T-helper 1 cell (primary cell): ENCODE results near the gene NHLRC2.
"Not testable (repeated sequence)": the region's sequence is repeated elsewhere in the genome, so short reads cannot be mapped to it uniquely, and the experiment has no call there.

Experiments used
- DNase-seq, 5 donors: peaks; one replicate each; pipeline ENCODE4 v3.0.0-alpha.2; 2012 to 2020

The NHLRC2 gene

DNA sequence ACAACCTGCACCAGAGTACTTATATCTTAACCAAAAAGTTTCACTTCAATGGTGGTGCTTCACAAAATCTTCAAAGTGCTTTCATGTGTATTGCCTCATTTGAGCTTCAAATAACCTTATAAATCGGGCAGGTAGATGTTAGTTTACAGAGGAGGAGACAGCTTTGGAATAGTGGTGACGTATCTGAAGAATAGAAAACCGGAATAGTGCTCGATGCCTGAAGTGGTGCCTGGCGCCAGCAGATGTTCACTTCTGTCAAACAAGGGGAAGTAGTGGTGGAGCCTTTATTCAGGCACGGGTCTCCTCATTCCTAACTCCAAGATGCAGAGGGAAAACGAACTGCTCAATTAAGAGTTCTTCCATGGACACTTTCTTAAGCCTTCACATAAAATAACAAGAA lies 58.1 kb downstream of the NHLRC2 start:
- DNase-seq: no peak

DNA sequence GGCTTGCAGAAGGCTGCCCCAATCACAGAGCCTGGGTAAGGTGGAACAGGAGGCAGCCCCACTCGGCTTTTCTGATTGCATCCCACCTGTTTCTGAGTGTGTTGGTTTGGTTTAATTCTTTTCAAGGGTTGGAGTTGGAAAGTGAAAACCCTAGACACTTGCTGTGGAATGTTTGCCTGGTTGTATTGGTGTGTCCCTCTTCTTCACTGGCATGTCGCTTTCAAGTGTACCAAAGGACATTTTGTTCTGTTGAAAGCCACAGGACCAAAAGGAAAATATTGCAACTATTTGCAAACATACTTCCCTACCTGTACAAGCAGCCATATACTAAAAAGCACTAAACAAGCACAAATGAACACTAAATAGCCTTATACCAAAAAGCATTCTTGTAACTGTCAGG lies 60.5 kb downstream of the NHLRC2 start:
- DNase-seq: no peak

DNA sequence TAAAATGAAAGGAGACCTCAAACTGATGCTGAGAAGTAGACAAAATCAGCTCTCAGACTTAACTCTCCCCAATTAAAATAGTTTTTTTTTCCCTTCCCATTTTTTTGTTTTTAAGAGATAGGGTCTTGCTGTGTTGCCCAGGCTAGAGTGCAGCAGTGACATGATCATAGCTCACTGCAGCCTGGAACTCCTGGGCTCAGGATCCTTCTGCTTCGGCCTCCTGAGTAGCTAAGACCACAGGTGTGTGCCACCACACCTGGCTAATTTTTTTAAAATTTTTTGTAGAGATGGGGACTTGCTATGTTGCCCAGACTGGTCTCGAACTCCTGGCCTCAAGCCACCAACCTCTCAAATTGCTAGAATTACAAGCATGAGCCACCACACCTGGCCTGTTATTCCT lies 61.1 kb downstream of the NHLRC2 start:
- DNase-seq: no peak

DNA sequence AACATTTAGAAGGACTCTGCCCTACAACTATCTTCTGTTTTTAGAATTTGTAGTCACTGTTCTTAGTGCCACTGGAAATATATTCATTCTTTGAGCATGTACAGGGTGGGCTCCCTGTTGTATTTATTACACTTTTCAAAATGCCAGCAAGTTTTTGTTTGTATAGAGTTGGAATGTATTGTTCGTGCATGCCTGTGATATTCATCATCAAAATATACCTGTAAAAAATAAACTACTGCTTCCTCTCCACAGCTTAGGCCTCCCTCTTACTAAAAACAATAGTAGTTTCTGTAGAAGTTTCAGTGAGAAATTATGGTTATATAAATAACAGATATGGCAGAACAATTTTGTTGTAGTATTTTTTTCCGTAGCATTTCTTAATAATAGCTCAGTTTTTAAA lies 61.6 kb downstream of the NHLRC2 start:
- DNase-seq: no peak

DNA sequence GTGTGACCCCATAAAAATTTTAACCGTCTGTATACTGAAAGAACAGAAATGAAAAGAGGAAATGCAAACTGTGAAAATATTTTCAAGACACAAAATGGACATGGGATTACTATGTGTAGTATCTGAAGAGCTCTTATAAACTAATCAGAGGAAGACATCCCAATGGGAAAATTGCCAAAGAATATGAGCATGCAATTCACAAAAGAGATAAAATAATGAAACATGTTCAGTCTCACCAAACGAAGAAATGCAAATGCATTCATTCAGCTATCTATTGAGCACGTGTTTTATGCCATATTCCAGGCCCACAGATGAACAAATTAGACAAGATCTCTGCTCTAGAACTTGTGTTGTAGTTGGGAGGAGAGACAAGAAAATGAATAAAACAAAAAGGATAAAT lies 63.2 kb downstream of the NHLRC2 start:
- DNase-seq: no peak

DNA sequence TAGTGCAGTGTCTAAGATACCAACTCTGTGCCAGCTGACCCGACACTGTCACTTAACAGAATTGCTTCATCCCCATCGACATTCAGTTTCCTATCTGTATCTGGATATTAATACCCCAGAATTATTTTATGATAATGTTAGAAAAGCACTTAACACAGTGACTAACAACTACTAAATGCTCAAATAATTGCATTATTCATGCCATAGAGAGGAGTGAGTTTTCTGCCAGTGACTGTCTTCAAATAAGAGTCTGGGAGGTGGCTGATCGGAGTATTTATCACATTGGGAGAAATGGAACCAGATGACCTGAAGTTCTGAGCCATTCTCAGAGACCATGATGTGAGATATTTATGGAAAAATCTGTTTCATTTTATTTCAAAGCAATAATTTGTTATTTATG lies 65.7 kb downstream of the NHLRC2 start:
- no peak for DNase-seq

DNA sequence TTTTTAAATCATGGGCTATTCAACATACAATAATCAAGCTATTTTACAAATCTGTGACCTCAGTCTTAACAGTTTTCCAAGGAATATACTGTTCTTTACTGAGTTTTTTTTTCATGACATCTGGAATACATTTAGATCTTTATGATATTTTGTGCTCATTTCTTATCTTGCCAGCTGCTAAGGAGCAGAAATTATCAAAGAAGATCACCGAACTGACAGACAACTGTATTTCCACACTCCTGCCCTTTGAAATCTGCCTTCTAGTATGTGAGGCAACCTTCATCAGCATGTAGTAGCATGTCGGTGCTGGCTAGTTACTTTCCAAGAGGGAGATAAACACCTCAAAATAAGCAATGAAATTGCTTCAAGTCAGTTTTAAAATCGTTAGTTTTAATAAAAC lies 66.4 kb downstream of the NHLRC2 start:
- no peak for DNase-seq

DNA sequence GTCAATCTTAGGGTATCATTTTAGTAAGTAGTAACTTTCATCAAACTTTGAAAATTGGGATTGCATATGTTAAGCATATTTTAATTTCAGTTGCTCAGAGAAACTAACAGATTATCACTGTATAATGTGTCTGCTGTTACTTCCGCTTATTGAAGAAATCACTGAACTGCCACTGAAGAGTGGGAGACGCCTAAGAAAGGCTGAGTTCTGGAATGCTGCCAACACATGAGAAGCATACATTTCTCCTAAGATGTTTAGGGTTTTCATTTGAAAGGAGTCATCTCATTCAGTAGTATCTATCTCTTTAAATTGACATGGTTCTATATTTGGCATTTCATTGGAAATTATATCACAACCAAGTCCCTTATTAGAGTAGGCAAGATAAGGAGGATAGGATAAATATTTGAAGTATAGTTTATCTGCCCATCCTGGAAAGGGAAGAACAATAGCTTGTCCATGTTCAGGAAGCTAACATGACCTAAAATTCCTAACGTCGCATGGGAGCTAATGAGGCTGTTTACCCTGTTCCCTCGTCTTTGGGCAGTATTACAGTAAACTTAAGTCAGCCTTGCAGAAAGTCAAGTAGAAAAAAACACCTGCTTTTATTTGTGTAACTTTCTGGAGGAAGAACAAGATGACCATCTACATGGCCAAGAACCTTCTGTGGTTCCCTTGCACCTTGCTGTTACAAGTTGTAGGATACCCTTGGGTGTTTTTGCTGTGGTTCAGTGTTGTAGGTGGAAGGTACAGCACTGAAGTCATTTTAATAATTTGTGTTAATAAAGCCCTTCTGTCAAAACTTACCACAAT lies 67.3 kb downstream of the NHLRC2 start:
- no peak for DNase-seq

DNA sequence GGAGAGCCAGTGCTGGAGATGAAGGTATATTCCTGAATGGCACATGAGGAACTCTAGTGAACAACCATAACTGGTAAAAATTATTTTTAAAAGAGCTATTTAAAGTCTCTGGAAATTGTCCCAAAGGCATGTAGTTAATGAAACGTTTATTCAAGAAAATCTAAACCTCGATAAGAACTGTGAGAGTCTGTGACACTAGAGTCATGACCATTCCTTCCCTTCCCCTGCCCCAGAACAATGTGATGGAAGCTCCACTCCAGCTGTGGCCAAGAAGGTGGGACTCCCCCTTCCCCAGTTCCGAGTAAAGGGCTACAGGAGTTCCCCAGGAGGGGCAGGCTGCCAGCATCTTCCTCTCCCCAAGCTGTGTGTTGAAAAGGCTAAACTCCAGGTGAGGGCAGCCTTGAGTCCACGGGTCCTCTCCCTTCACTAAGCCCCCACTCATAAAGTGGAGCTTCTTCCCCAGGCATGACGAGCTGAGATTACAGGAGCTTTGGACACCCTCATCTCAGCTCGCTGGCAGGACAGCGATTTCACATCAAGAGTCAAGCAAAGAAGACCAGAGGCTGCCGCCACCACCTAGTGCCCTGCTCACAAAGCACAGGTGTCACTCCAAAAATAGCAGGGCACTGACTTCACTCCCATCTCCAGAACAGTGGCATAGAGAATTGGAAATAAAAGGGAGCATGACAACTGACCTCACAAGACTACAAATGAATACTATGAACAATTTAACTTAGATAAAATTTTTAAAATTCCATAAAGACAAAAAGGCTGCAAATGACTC lies 68.5 kb downstream of the NHLRC2 start:
- DNase-seq: no peak

DNA sequence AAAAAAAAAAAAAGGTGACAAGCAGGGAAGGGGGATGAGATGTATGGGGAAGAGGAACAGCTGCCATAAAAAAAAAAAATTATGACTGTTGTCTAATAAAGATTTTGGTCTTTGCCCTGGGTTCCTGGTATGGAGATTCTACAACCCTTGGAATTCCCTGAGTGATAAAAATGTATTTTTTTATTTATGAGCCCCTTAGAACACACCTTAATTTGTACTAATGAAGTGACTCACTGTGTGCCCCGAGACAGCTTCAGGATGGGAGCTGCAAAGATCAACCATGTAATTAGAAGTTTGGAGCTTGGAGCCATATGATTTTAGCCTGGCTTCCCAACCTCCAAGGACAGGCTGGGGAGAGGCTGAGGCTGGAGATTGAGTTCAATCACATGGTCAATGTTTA lies 69.7 kb downstream of the NHLRC2 start:
- DNase-seq: no peak

DNA sequence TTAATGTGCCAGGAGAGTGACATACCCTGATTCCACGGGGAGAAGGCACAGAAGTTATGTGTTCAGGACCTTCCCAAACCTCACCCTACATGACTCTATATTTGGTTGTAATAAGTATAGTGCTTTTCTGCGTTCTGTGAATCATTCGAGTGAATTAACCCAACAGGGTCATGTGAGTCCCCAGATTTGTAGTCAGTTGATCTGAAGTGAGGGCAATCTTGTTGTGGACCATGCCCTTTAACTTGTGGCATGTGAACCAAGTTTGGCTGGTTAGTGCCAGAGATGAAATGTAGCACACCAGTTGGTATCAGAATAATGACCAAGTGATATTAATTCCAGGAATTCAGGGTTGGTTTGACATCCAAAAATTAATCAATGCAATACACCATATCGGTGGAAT lies 70.2 kb downstream of the NHLRC2 start:
- no peak for DNase-seq

DNA sequence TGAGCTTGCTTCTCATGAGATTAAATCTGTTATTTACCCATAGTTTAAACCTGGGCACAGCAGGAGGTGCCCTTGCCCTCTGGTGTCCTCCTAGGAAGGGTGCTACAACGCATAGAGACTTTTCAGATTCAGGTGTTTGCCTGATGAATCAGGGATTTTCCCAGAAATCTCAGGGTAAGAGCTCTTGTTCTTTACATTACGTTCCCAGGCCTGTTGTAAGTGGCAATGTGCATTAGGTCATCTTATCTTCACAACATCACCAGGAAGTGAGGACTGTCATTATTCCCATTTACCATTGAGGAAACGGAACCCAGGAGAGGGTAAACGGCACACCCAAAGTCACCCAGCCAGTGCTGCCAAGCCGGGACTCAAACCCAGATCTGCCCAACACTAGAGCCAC lies 73.0 kb downstream of the NHLRC2 start:
- no peak for DNase-seq

DNA sequence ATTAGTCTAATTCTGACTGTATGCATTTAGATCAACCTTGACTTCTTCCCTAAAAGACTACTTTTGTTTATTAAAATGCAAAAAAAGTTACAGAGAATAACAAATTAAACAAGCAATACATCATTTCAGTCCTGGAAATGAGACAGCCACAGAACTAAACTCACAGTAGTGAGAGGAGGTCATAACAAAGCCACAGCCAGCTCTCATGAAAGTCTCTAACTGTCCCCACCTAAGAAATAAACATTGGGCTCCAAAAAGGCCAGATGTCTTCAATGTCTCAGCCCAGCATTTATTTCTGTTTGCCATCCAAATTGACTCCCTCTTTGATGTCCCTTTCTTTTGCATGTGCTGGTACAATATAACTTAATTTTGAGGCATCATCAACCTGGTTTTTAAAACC lies 74.4 kb downstream of the NHLRC2 start:
- no peak for DNase-seq

DNA sequence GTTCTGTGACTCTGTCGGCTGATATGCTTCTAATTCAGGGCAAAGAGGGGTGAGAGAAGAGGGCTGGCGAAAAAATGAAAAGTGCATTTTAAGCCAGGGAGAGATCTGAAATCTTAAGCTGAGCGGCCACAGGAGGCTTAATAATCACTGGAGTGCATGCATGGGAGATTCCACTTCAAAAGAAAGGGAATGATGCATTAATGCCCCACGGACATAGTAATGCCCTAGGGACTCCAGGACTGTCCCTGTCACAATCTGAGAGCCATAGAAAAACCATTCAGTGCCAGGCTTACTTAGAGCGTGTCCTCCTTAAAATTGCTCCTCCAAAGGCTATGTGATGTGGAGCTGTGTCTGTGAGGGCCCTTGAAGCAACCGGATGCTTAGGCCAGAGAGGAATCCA lies 75.1 kb downstream of the NHLRC2 start:
- DNase-seq: no peak

DNA sequence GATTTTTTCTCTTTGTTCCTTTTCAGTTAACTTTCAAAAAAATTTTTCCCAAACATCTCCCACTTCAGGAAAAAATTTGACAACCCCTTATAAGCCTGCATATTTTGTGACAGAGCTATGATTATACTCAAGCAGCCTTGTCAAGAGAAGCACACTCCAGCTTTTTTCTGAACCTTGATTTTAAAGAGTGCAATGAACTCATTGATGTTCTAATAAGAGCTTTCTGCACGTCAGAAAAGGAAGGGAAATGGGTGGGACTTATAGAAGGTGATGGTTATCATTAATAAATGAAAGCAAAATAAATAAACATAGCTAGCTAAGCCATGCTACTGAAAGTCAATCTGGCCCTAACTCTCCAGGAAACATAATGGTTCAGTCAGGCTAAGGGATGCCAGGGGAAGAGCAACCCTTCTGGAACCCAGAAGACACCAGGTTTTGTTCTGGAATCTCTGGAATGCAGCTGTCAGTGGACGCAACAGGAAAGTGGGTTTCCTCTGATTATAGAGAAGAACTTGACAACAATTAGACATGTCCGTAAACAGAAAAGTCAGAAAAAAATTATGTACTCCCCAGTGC lies 76.1 kb downstream of the NHLRC2 start:
- DNase-seq: no peak

DNA sequence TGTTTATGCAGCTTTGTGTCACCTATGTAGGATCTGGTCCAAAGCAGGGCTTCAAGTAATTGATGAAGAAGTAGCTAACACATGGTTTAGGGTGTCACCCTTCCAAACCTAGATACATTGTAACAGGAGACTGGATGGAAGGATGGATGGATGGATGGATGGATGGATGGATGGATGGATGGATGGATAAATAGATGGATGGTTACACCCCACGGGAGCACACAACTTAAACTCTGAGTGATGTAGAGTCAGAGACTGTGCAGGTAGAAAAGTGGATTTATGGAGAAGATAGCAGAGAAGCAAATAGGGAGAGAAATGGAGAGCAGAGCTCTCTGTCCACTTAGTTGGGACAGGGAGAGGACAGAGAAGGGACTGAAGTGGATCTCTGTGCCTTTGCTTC lies 78.4 kb downstream of the NHLRC2 start:
- DNase-seq: no peak

DNA sequence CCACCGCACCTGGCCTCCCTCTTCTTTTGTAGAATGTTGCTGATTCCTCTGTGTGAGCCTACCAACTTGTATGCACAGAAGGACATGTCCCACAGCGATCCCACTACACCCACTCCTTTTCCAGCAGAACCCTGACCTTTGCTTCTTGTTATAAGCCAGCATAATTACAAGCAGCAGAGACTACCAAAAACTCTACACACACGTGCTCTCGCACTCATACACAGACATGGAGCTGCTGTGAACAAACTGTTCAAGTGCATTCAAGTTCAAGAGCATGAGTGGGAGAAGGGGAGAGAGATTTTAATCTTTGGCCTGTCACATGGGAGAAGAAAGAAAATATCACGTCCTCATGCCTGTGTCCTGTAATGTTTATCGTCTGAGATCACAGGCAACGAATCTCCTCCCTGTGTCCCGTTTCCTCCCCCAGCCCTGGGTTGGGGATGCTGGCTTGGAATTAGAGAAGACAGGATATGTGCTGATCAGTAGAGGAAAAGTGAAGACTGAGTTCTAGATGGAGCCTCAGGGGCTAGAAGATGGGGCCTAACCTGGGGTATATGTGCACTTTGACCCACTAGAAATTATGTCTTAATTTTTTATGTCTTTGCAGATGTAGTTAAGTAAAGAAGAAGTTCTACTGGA lies 79.6 kb downstream of the NHLRC2 start:
- no peak for DNase-seq

DNA sequence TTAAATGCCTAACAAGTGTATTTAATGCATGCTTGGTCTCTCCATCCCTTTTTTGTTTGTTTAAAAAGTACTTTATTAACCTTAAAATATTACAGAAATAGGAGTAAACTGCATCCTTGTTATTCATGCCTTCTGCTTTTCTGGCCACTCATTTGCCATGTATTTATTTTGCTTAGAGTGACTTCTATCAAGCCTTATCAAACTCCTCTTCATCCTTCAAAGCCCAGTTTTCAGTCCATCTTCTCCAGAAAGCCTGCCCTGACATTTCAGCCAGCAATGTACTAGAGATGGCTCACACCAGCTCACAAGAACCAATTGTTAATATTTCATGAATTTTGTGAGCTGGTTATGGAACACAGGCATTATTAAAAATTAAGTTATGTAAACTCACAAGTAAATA lies 82.8 kb downstream of the NHLRC2 start:
- no peak for DNase-seq

DNA sequence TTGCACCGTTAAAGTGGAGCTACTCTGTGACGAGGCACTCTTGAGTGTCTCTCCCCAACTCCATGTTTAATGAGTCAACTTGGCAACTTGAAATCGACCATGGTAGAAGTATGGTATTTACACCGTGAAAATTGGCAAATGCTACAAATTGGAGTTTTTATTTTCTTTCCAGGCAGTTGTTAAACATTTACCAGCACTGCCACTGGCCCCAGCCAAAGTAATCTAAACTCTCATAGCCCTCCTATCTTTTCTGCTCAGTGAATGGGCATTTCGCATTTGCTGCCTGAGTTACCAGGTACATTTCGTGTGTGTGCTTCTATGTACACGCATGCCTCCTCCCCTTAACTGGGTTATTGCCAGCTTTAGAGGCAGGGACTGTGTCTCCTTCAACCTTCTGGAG lies 83.3 kb downstream of the NHLRC2 start:
- no peak for DNase-seq

DNA sequence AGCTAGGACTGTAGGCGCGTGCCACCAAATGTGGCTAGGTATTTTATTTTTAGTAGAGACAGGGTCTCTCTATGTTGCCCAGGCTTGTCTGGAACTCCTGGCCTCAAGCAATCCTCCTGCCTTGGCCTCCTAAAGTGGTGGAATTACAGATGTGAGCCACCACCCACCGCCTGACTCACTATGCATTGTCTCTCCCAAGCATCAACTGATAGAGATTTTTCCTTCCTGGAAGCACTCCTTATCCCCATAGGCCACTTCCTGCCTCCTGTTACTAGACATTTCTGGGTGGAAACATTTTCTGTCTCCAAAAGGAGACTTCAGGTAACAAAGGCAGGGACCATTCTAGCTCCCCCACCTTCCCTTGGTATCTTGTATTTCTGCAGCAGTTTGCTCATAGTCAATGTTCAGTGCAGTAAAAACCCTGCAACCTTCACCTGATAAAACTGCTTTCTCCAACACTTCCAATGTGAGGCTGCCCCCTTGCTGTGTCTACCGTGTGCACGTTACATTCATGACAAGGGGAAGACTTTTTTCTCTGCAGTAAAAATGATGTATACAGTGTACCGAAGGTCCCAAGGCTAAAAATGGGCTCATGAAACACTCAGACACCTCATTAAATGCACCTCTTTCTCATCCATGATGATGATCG lies 84.9 kb downstream of the NHLRC2 start:
- no peak for DNase-seq

DNA sequence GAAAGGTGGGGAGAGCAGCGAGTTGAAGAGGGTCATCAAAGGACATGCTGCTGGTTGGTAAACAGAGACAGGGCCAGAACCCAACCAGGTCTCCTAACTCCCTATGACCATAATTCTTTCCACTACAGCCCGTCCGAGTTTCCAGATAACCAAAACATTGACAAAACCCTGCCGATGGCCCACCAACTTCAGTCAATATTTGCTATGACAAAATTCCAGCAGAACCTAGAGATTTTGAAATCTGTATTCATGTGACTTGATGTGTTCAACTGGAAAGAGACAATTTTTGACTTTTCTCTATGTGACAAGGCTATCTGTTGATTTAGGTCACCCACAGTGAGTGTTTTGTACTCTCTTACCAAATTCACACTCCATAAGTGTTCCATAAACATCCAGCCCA lies 86.7 kb downstream of the NHLRC2 start:
- DNase-seq: no peak

DNA sequence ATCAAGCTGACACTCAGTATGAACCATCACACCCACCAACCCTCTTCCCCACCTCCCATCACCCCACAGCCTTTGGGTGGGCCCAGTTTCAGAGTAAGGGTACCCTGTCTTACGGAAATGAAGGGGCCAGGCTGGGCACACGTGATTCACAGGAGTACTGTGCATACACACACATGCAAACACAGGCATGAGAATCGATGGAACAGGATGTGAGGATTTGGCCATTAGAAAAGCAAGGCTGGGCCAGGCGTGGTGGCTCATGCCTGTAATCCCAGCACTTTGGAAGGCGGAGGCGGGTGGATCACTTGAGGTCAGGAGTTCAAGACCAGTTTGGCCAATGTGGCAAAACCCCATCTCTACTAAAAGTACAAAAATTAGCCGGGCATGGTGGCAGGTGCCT lies 88.7 kb downstream of the NHLRC2 start:
- not testable (repeated sequence) for DNase-seq

DNA sequence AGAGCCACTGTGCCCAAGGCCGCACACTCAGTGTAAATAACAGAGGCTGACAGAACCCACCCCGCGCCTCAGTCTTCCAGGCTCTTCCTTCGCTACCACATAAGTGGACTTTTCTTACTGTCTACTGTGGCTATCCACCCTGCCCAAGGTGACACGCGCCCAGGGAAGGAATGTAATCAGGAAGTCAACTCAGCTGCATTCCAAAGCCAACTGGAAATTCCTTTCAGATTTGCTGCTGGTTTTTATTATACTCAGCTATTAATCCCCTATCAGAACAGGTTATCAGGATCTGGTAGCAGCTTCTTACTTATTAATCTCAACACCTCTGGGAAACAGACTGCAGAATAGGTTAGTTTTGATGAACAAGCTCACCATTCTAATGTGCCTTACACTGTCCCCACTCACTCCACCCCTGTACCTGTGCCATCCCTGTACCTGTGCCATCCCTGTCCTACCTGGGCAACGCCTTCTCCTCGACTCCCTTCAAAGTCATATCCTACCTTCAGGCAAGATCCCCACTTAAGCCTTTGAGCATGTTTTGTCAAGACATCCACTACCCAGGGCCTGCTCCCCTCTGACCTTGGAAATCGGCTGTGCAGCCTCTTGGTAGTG lies 90.7 kb downstream of the NHLRC2 start:
- no peak for DNase-seq
